ENCODE data around the gene C1QTNF4.

Gene C1QTNF4

GRCh38 chr11:47571895-47572294, 22.3 kb downstream of the C1QTNF4 start:
- no CpG with 5 or more reads among the region's 1 CpG for WGBS (ENCODE audit: extremely low coverage, insufficient coverage, insufficient read length)

DNA sequence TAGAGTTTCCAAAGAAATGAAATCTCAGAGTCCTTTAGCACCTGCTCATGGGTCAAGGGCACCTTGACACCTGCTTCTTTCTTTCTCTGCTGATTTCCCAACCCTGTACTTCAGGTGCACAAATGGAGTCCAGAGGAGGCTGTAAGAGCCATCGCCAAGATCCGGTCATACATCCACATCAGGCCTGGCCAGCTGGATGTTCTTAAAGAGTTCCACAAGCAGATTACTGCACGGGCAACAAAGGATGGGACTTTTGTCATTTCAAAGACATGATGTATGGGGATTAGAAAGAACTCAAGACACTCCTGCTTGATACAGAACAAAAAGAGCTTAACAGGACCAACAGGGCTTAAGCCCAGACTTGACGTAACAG, 22.9 kb downstream of the C1QTNF4 start:
- H2BK12ac ChIP-seq (ENCODE audit: low read length): no peak overlapping the region
- peaks cover 3% of the 10 kb centered on the region for H3K9me3 ChIP-seq (ENCODE audit: insufficient read depth, low read depth, low read length)
- no CpG with 5 or more reads among the region's 4 CpGs for WGBS (ENCODE audit: extremely low coverage, insufficient coverage, insufficient read length)
- H3K23ac ChIP-seq (ENCODE audit: low read length): no peak overlapping the region
- H2BK120ac ChIP-seq (ENCODE audit: insufficient read depth, low read length, poor library complexity): no peak overlapping the region
- H3K18ac ChIP-seq (ENCODE audit: low read length): no peak overlapping the region
- no peak overlapping the region for H3K4ac ChIP-seq (ENCODE audit: low read depth, low read length)
- no peak overlapping the region for H3K4me3 ChIP-seq (ENCODE audit: low read depth, low read length)
- no peak overlapping the region for H3K27ac ChIP-seq (ENCODE audit: low read depth, low read length)
- no peak overlapping the region for H2BK5ac ChIP-seq (ENCODE audit: low read depth, low read length, poor library complexity)
- H3K14ac ChIP-seq (ENCODE audit: low read length): no peak overlapping the region
- no peaks in the 10 kb centered on the region for H3K79me1 ChIP-seq (ENCODE audit: low read length)
- DNase-seq: no peak
- no peak overlapping the region for H2AFZ ChIP-seq (ENCODE audit: insufficient read depth, low read length, poor library complexity)
- H2AK5ac ChIP-seq (ENCODE audit: low read length): no peak overlapping the region
- no peaks in the 10 kb centered on the region for H3K4me1 ChIP-seq (ENCODE audit: control insufficient read depth in 1 of 2, insufficient read depth in 2 of 2, low read length in 2 of 2)
- H4K8ac ChIP-seq (ENCODE audit: low read depth, low read length): no peak overlapping the region
- H3K36me3 ChIP-seq (ENCODE audit: control insufficient read depth in 1 of 2, insufficient read depth in 2 of 2, low read length in 2 of 2): peaks cover 26 to 37% of the 10 kb centered on the region in 2 experiments
- no peak overlapping the region for H3K9ac ChIP-seq (ENCODE audit: low read length)
- no peak overlapping the region for H4K12ac ChIP-seq (ENCODE audit: low read depth, low read length)
- no peak overlapping the region for H4K91ac ChIP-seq (ENCODE audit: low read depth, low read length)
- H3K4me2 ChIP-seq (ENCODE audit: low read length): no peak overlapping the region
- H3K79me2 ChIP-seq (ENCODE audit: control insufficient read depth, insufficient read depth, low read length, poor library complexity): no peaks in the 10 kb centered on the region
- H3K27me3 ChIP-seq (ENCODE audit: insufficient read depth, low read length): no peaks in the 10 kb centered on the region

More at GRCh38 chr11:47571895-47572294, 22.3 kb downstream of the C1QTNF4 start:
- H3K23ac ChIP-seq (ENCODE audit: low read length): no peak overlapping the region
- no peak overlapping the region for H4K8ac ChIP-seq (ENCODE audit: low read depth, low read length)
- H3K79me1 ChIP-seq (ENCODE audit: low read length): no peaks in the 10 kb centered on the region
- no peak overlapping the region for H3K14ac ChIP-seq (ENCODE audit: low read length)
- H2AFZ ChIP-seq (ENCODE audit: insufficient read depth, low read length, poor library complexity): no peak overlapping the region
- H3K79me2 ChIP-seq (ENCODE audit: control insufficient read depth, insufficient read depth, low read length, poor library complexity): no peaks in the 10 kb centered on the region
- no peak overlapping the region for H3K9ac ChIP-seq (ENCODE audit: low read length)
- peaks cover 3% of the 10 kb centered on the region for H3K9me3 ChIP-seq (ENCODE audit: insufficient read depth, low read depth, low read length)
- no peak overlapping the region for H3K27ac ChIP-seq (ENCODE audit: low read depth, low read length)
- peaks cover 26 to 37% of the 10 kb centered on the region in 2 experiments for H3K36me3 ChIP-seq (ENCODE audit: control insufficient read depth in 1 of 2, insufficient read depth in 2 of 2, low read length in 2 of 2)
- H3K18ac ChIP-seq (ENCODE audit: low read length): no peak overlapping the region
- H2BK120ac ChIP-seq (ENCODE audit: insufficient read depth, low read length, poor library complexity): no peak overlapping the region
- DNase-seq: no peak
- no peaks in the 10 kb centered on the region for H3K4me1 ChIP-seq (ENCODE audit: control insufficient read depth in 1 of 2, insufficient read depth in 2 of 2, low read length in 2 of 2)
- no peak overlapping the region for H3K4me3 ChIP-seq (ENCODE audit: low read depth, low read length)
- no peak overlapping the region for H4K91ac ChIP-seq (ENCODE audit: low read depth, low read length)
- H2BK12ac ChIP-seq (ENCODE audit: low read length): no peak overlapping the region
- no peak overlapping the region for H3K4ac ChIP-seq (ENCODE audit: low read depth, low read length)
- no peak overlapping the region for H2AK5ac ChIP-seq (ENCODE audit: low read length)
- H3K27me3 ChIP-seq (ENCODE audit: insufficient read depth, low read length): no peaks in the 10 kb centered on the region
- H2BK5ac ChIP-seq (ENCODE audit: low read depth, low read length, poor library complexity): no peak overlapping the region
- no peak overlapping the region for H3K4me2 ChIP-seq (ENCODE audit: low read length)
- no peak overlapping the region for H4K12ac ChIP-seq (ENCODE audit: low read depth, low read length)

DNA sequence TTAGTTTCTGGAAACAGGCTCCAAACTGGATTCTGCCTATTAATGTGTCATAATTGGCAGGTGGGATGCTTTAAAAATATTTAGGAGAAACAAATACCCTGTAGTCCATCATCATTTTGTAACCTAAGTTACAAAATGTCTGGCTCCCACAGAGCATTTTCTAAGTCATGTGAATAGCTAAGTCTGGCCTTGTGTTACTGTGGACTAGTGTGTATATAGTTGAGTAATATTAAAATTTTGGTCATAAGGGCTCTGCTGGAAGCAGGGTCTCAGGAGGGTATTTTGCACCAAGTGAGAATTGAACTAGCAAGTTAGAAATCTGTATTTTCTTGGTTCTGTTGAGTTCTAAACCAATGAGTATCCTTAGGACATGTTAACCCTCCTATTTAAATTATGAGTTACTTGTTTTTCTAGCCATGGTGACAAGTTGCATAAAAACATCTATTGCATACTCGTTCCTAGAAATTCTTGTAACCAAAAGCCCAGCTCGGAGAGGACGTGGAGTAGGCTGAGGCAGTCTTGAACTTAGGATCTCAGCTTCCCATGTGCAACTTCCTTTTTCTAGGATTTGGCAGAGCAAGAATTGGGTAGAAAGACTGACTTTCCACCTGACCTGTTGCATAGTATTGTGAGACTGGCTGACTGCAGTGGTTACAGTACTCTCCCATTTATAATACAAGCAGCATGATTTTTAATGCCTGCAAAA, 23.4 kb downstream of the C1QTNF4 start:
- Histone ChIP-seq H2BK5ac (ENCODE audit: low read depth, low read length, poor library complexity) (no peak overlapping the region), H3K18ac (ENCODE audit: low read length) (no peak overlapping the region), H4K91ac (ENCODE audit: low read depth, low read length) (no peak overlapping the region), H3K79me2 (ENCODE audit: control insufficient read depth, insufficient read depth, low read length, poor library complexity) (peaks cover 4% of the 10 kb centered on the region), H2BK120ac (ENCODE audit: insufficient read depth, low read length, poor library complexity) (no peak overlapping the region), H4K12ac (ENCODE audit: low read depth, low read length) (no peak overlapping the region), H4K8ac (ENCODE audit: low read depth, low read length) (no peak overlapping the region), H3K4me3 (ENCODE audit: low read depth, low read length) (no peak overlapping the region), H2BK12ac (ENCODE audit: low read length) (no peak overlapping the region), H3K4ac (ENCODE audit: low read depth, low read length) (no peak overlapping the region), H3K14ac (ENCODE audit: low read length) (no peak overlapping the region), H3K23ac (ENCODE audit: low read length) (no peak overlapping the region), H2AK5ac (ENCODE audit: low read length) (no peak overlapping the region), H3K4me2 (ENCODE audit: low read length) (no peak overlapping the region), H3K27ac (ENCODE audit: low read depth, low read length) (no peak overlapping the region), H2AFZ (ENCODE audit: insufficient read depth, low read length, poor library complexity) (no peak overlapping the region), H3K36me3 (ENCODE audit: control insufficient read depth in 1 of 2, insufficient read depth in 2 of 2, low read length in 2 of 2) (peaks cover 23 to 37% of the 10 kb centered on the region in 2 experiments), H3K9me3 (ENCODE audit: insufficient read depth, low read depth, low read length) (peaks cover 3% of the 10 kb centered on the region), H3K79me1 (ENCODE audit: low read length) (peaks cover 2% of the 10 kb centered on the region), H3K27me3 (ENCODE audit: insufficient read depth, low read length) (no peaks in the 10 kb centered on the region), H3K4me1 (ENCODE audit: control insufficient read depth in 1 of 2, insufficient read depth in 2 of 2, low read length in 2 of 2) (no peaks in the 10 kb centered on the region), H3K9ac (ENCODE audit: low read length) (no peak overlapping the region)
- DNase-seq: no peak
- WGBS (ENCODE audit: extremely low coverage, insufficient coverage, insufficient read length): no CpG with 5 or more reads among the region's 3 CpGs

DNA sequence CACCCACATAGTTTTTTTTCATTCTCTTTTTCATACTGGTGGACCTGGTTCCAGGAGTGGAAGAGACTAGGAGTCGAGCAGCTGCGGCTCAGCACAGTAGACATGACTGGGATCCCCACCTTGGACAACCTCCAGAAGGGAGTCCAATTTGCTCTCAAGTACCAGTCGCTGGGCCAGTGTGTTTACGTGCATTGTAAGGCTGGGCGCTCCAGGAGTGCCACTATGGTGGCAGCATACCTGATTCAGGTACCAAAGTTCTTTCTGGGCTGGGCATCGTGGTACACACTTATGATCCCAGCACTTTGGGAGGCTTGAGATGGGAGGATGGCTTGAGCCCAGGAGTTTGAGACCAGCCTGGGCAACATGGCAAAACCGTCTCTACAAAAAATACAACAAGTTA, 24.6 kb downstream of the C1QTNF4 start:
- Histone ChIP-seq H2BK120ac (ENCODE audit: insufficient read depth, low read length, poor library complexity) (no peak overlapping the region), H3K18ac (ENCODE audit: low read length) (no peak overlapping the region), H2AK5ac (ENCODE audit: low read length) (no peak overlapping the region), H3K14ac (ENCODE audit: low read length) (no peak overlapping the region), H4K12ac (ENCODE audit: low read depth, low read length) (no peak overlapping the region), H3K27me3 (ENCODE audit: insufficient read depth, low read length) (no peaks in the 10 kb centered on the region), H3K79me1 (ENCODE audit: low read length) (peaks cover 11% of the 10 kb centered on the region), H4K91ac (ENCODE audit: low read depth, low read length) (no peak overlapping the region), H3K23ac (ENCODE audit: low read length) (no peak overlapping the region), H3K27ac (ENCODE audit: low read depth, low read length) (no peak overlapping the region), H2BK12ac (ENCODE audit: low read length) (no peak overlapping the region), H2BK5ac (ENCODE audit: low read depth, low read length, poor library complexity) (no peak overlapping the region), H3K4me2 (ENCODE audit: low read length) (no peak overlapping the region), H2AFZ (ENCODE audit: insufficient read depth, low read length, poor library complexity) (no peak overlapping the region), H3K9me3 (ENCODE audit: insufficient read depth, low read depth, low read length) (peaks cover 3% of the 10 kb centered on the region), H3K4ac (ENCODE audit: low read depth, low read length) (no peak overlapping the region), H3K4me1 (ENCODE audit: control insufficient read depth in 1 of 2, insufficient read depth in 2 of 2, low read length in 2 of 2) (peaks cover 0 to 4% of the 10 kb centered on the region in 2 experiments), H3K4me3 (ENCODE audit: low read depth, low read length) (no peak overlapping the region), H3K36me3 (ENCODE audit: control insufficient read depth in 1 of 2, insufficient read depth in 2 of 2, low read length in 2 of 2) (peaks cover 20 to 35% of the 10 kb centered on the region in 2 experiments), H3K9ac (ENCODE audit: low read length) (no peak overlapping the region), H4K8ac (ENCODE audit: low read depth, low read length) (no peak overlapping the region), H3K79me2 (ENCODE audit: control insufficient read depth, insufficient read depth, low read length, poor library complexity) (peaks cover 12% of the 10 kb centered on the region)
- WGBS (ENCODE audit: extremely low coverage, insufficient coverage, insufficient read length): no CpG with 5 or more reads among the region's 7 CpGs
- DNase-seq: no peak

Measured in trophoblast cell (in vitro differentiated cells and primary cell).